ENCODE data around the gene ADGRF5. TPM values are rescaled to one million over a fixed set of nuclear protein-coding genes. Genes with fewer than 3 reads are reported as not detected.

ADGRF5 gene
- total and polyA plus RNA-seq, 10 donors, result 5.2 to 129 (median 82.3) TPM

DNA sequence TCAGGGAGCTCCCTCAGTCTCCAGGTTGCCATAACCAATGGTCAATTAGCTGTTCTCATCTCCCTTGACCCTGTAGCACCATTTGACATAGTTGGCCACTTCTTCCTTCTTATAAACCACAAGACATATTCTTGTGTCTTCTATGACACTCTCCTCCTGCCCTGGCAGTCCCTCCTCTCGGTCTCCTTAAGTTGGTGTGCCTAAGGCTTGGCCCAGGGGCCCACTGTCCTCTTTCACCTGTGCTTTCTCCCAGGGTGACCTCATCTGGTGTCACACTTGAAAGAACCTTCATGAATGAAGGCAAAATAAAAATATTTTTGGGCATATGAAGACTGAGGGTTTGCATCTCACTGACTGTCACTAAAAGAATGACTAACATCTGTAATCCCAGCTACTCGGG lies 9.7 kb upstream of the ADGRF5 start:
- TF ChIP-seq, protein P1, sequence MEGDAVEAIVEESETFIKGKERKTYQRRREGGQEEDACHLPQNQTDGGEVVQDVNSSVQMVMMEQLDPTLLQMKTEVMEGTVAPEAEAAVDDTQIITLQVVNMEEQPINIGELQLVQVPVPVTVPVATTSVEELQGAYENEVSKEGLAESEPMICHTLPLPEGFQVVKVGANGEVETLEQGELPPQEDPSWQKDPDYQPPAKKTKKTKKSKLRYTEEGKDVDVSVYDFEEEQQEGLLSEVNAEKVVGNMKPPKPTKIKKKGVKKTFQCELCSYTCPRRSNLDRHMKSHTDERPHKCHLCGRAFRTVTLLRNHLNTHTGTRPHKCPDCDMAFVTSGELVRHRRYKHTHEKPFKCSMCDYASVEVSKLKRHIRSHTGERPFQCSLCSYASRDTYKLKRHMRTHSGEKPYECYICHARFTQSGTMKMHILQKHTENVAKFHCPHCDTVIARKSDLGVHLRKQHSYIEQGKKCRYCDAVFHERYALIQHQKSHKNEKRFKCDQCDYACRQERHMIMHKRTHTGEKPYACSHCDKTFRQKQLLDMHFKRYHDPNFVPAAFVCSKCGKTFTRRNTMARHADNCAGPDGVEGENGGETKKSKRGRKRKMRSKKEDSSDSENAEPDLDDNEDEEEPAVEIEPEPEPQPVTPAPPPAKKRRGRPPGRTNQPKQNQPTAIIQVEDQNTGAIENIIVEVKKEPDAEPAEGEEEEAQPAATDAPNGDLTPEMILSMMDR (IDR thresholded peaks at IDR 0.05 in 8 of 11, conservative IDR thresholded peaks at IDR 0.05 in 3 of 11), result no peak
- no peak for TF ChIP-seq POLR2AphosphoS5 (IDR thresholded peaks at IDR 0.05)
- no peak for TF ChIP-seq POLR2A (IDR thresholded peaks at IDR 0.05)
- Histone ChIP-seq H3K4me3 (no peak overlapping the region), H3K27me3 (replicated peaks in 1 of 7) (no peaks in the 10 kb centered on the region), H3K27ac (no peak overlapping the region), H3K4me1 (peaks cover 0 to 9% (median 0%) of the 10 kb centered on the region in 6 donors), H3K9me3 (no peaks in the 10 kb centered on the region), H3K36me3 (no peaks in the 10 kb centered on the region)
- 84 to 98% (median 89%) methylated on average over 2 of the region's 2 CpGs for WGBS, 5 donors
- intact Hi-C loops (cut with DNase I; ENCODE audit: low total_unique reads), result no loop called here
- DNase-seq, result no peak

DNA sequence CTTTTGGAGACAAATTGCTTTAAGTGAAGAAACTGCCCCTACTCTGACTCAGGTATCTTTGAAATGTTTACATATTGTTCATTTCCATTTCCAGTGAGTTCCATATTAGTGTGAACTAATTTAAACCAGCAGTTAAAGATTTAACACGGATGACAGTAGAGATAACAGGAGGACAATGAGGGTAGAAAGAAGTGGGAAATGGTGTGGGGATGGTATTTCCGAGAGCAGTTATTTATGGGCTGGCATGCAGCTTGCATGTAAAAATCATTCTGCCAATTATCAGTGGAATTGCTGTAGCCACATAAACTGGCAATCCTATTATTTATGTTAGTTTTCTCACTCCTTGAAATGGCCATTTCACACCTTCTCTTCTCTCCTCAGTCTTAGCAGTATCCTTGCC lies 8.6 kb upstream of the ADGRF5 start:
- intact Hi-C loops (cut with DNase I; ENCODE audit: low total_unique reads), result no loop called here
- WGBS, 5 donors, result 70 to 86% (median 85%) methylated on average over 2 of the region's 2 CpGs
- Histone ChIP-seq H3K4me1 (peaks cover 0 to 15% (median 0%) of the 10 kb centered on the region in 6 donors), H3K4me3 (no peak overlapping the region), H3K27ac (no peak overlapping the region), H3K36me3 (no peaks in the 10 kb centered on the region), H3K27me3 (replicated peaks in 1 of 7) (no peaks in the 10 kb centered on the region), H3K9me3 (no peaks in the 10 kb centered on the region)
- no peak for DNase-seq
- TF ChIP-seq POLR2A (IDR thresholded peaks at IDR 0.05) (no peak), POLR2AphosphoS5 (IDR thresholded peaks at IDR 0.05) (no peak)
- TF ChIP-seq, protein P1 (IDR thresholded peaks at IDR 0.05 in 8 of 11, conservative IDR thresholded peaks at IDR 0.05 in 3 of 11), result no peak

DNA sequence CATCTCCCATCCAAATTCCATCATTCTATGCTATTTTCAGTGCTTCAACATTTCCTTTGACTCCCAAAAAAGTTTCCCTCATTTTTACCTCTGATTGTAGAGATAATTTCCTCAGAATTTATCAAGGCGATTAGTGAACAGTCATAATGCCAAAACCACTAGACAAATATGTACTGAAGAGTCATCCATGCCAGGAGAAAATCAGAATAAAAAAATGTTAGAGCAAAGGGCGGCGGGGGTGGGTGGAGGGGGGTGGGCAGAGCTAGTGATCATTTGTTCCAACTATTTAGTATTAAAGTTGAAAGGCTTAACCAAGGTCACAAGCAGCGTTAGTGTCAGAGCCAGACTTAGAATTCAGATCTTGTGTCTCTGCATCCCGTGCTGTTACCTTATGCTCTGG lies 5.3 kb upstream of the ADGRF5 start:
- Histone ChIP-seq H3K27me3 (replicated peaks in 1 of 7) (no peaks in the 10 kb centered on the region), H3K4me3 (no peak overlapping the region), H3K27ac (no peak overlapping the region), H3K36me3 (no peaks in the 10 kb centered on the region), H3K9me3 (no peaks in the 10 kb centered on the region), H3K4me1 (peaks cover 0 to 19% (median 0%) of the 10 kb centered on the region in 6 donors)
- intact Hi-C loops (cut with DNase I; ENCODE audit: low total_unique reads), result no loop called here
- WGBS, 5 donors, result 80 to 92% (median 84%) methylated on average over 5 of the region's 5 CpGs
- TF ChIP-seq, protein P1 (IDR thresholded peaks at IDR 0.05 in 8 of 11, conservative IDR thresholded peaks at IDR 0.05 in 3 of 11), result no peak
- no peak for TF ChIP-seq POLR2A (IDR thresholded peaks at IDR 0.05)
- TF ChIP-seq POLR2AphosphoS5 (IDR thresholded peaks at IDR 0.05), result no peak
- no peak for DNase-seq

DNA sequence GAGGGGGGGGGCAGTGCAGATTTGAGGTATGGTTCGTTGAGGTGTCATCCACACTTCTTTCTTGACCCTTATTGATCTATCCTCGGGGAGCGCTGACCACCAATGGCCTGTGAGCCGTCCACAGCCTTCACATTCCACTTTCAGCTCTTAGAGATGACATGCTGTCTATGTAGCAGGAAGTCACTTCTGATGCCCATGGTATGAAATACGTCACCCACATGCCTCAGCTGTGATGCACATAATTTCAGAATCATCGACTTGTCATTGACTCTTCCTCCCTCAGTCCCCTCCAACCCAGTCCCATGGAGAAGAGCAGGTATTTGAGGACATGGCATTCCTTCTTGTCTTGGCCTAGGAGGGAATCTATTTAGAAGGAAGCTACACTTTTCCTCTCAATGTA lies 4.7 kb upstream of the ADGRF5 start:
- intact Hi-C loops (cut with DNase I; ENCODE audit: low total_unique reads), result no loop called here
- no peak for DNase-seq
- H3K4me1 ChIP-seq, result peaks cover 0 to 19% (median 0%) of the 10 kb centered on the region in 6 donors
- WGBS, 5 donors, result 79 to 86% (median 85%) methylated on average over 6 of the region's 6 CpGs
- no peaks in the 10 kb centered on the region for H3K9me3 ChIP-seq
- peak overlapping the region in 3 of 8 donors; percentile 2 to 43 (median 37) for H3K27ac ChIP-seq
- H3K4me3 ChIP-seq, result no peak overlapping the region
- TF ChIP-seq POLR2A (IDR thresholded peaks at IDR 0.05), result no peak
- no peak for TF ChIP-seq POLR2AphosphoS5 (IDR thresholded peaks at IDR 0.05)
- TF ChIP-seq, protein P1 (IDR thresholded peaks at IDR 0.05 in 8 of 11, conservative IDR thresholded peaks at IDR 0.05 in 3 of 11), result no peak
- no peaks in the 10 kb centered on the region for H3K36me3 ChIP-seq
- H3K27me3 ChIP-seq (replicated peaks in 1 of 7), result no peaks in the 10 kb centered on the region
